ENCODE data around the gene PLA2G15. TPM values are rescaled to one million over a fixed set of nuclear protein-coding genes. Genes with fewer than 3 reads are reported as not detected.

The PLA2G15 gene
- total and polyA plus RNA-seq, 2 experiments from 2014 or later = 3.1 to 14.8 TPM

DNA sequence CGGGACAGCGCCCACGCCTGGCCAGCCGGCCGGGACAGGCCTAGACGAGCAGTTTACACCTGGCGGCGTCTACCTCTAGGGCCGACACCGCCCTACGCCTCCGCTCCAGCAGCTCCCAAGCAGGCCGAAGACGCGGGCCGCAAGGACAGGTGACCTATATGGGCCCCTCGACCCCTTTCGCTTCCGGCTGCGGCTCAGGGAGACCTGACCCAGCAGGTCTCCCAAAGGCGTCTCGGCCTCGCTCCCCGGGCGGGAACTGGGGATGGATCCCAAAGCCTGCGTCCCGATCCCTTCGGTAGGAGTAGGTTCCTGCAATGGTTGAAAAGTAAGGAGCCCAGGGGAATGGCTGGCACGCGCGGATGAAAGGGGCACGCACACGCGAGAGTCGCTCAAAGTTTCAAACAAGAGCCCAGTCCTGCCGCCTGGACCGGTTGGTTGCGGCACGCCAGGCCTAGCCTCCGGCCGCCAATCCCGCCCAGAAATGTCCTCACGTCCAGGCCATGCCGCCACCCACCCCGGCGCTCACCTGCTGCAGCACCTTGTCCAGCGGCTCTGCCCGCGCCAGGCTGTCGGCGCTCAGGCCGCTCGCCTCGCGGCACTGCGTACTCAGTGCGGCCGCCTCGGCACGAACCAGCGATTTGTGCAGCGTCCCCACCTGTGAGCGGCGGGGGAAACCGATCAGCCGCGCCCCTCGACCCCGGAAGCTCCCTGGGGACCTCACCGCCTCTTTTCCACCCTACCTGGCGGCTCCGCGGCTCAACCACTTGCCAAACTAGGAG lies 9.9 kb upstream of the PLA2G15 start:
- H3F3A ChIP-seq (replicated peaks; ENCODE audit: low read depth) = peaks cover 18% of the 10 kb centered on the region
- TF ChIP-seq CREB1 (CRISPR knock-in tag; IDR thresholded peaks at IDR 0.05; ENCODE audit: low read depth) = no peak
- TF ChIP-seq, protein P1, sequence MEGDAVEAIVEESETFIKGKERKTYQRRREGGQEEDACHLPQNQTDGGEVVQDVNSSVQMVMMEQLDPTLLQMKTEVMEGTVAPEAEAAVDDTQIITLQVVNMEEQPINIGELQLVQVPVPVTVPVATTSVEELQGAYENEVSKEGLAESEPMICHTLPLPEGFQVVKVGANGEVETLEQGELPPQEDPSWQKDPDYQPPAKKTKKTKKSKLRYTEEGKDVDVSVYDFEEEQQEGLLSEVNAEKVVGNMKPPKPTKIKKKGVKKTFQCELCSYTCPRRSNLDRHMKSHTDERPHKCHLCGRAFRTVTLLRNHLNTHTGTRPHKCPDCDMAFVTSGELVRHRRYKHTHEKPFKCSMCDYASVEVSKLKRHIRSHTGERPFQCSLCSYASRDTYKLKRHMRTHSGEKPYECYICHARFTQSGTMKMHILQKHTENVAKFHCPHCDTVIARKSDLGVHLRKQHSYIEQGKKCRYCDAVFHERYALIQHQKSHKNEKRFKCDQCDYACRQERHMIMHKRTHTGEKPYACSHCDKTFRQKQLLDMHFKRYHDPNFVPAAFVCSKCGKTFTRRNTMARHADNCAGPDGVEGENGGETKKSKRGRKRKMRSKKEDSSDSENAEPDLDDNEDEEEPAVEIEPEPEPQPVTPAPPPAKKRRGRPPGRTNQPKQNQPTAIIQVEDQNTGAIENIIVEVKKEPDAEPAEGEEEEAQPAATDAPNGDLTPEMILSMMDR (conservative IDR thresholded peaks at IDR 0.05; ENCODE audit: low read depth in 2 of 2) = peak in 1 of 2 experiments; percentile 63; a peak in 3 of 4 replicates
- no peaks in the 10 kb centered on the region for H3K9me2 ChIP-seq (ENCODE audit: insufficient read depth)
- peaks cover 18% of the 10 kb centered on the region for H4K20me1 ChIP-seq (replicated peaks; ENCODE audit: insufficient read depth)
- peaks cover 3% of the 10 kb centered on the region; the same call in 1 of the 2 replicates for H3K27me3 ChIP-seq (ENCODE audit: insufficient read depth)
- H3K4me1 Mint-ChIP-seq = peaks cover 26% of the 10 kb centered on the region
- peaks cover 23% of the 10 kb centered on the region for H3K79me2 ChIP-seq (replicated peaks; ENCODE audit: insufficient read depth)
- peaks cover 26% of the 10 kb centered on the region for H3K36me3 Mint-ChIP-seq (ENCODE audit: low read depth)
- H3K4me3 Mint-ChIP-seq = peak overlapping the region; percentile 81
- 0 out of 2 replicates have a peak, but pooled peaks cover 4% of the 10 kb centered on the region for H3K36me3 ChIP-seq (ENCODE audit: insufficient read depth)
- H2AFZ ChIP-seq = peak overlapping the region; percentile 59
- peaks cover 23% of the 10 kb centered on the region for H3K27me3 Mint-ChIP-seq (ENCODE audit: insufficient read depth, low read depth, poor library complexity)
- H3K27ac ChIP-seq (ENCODE audit: low read depth) = peak overlapping the region; percentile 92; the same call in 1 of the 2 replicates
- ATAC-seq = peak; percentile 25
- DNase-seq (ENCODE audit: low spot score) = peak; percentile 75
- H3K4me1 ChIP-seq (ENCODE audit: insufficient read depth) = peaks cover 17% of the 10 kb centered on the region
- peak overlapping the region; percentile 98 for H3K4me3 ChIP-seq
- H3K27ac Mint-ChIP-seq = peak overlapping the region; percentile 72; the same call in 1 of the 2 replicates
- peaks cover 4% of the 10 kb centered on the region for H3K9me3 Mint-ChIP-seq
- peak overlapping the region; percentile 99 for H3K4me2 ChIP-seq

DNA sequence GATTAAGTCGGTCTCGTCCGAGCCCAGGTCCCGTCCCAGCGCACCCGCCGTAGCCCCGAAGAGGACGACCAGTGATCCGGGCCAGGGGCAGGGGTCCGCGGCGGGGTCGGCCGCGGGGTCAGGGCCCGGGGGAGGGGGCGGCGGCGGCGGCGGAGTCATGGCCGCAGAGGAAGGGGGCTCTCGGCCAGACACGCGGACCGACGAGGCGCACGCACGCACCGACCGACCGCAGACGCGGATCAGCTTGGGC lies 9.4 kb upstream of the PLA2G15 start, which contains the start of gene ESRP2:
ESRP2 (minus strand) TSS at position 241 of the 250 bp plus-strand sequence; CDS start at position 159, 82 bp downstream.
- H3F3A ChIP-seq (replicated peaks; ENCODE audit: low read depth) = peaks cover 18% of the 10 kb centered on the region
- 0 out of 2 replicates have a peak, but pooled peaks cover 4% of the 10 kb centered on the region for H3K36me3 ChIP-seq (ENCODE audit: insufficient read depth)
- H3K4me3 ChIP-seq = peak within 1 kb of the TSS; percentile 98
- H3K27me3 ChIP-seq (ENCODE audit: insufficient read depth) = peaks cover 3% of the 10 kb centered on the region; the same call in 1 of the 2 replicates
- Mint-ChIP-seq H3K4me1 (peaks cover 26% of the 10 kb centered on the region), H3K36me3 (ENCODE audit: low read depth) (peaks cover 22% of the 10 kb centered on the region), H3K27ac (peak within 1 kb of the TSS; percentile 97), H3K27me3 (ENCODE audit: insufficient read depth, low read depth, poor library complexity) (peaks cover 22% of the 10 kb centered on the region), H3K4me3 (peak within 1 kb of the TSS; percentile 92), H3K9me3 (peaks cover 4% of the 10 kb centered on the region)
- H3K4me2 ChIP-seq = peak within 1 kb of the TSS; percentile 99
- no peaks in the 10 kb centered on the region for H3K9me2 ChIP-seq (ENCODE audit: insufficient read depth)
- peak within 1 kb of the TSS; percentile 99 for H3K27ac ChIP-seq (ENCODE audit: low read depth)
- ATAC-seq (no peak), DNase-seq (ENCODE audit: low spot score) (no peak)
- H2AFZ ChIP-seq = peak within 1 kb of the TSS; percentile 65
- H3K79me2 ChIP-seq (replicated peaks; ENCODE audit: insufficient read depth) = peaks cover 23% of the 10 kb centered on the region
- H4K20me1 ChIP-seq (replicated peaks; ENCODE audit: insufficient read depth) = peaks cover 18% of the 10 kb centered on the region
- H3K4me1 ChIP-seq (ENCODE audit: insufficient read depth) = peaks cover 17% of the 10 kb centered on the region
- TF ChIP-seq NANOG (IDR thresholded peaks at IDR 0.05; ENCODE audit: borderline replicate concordance) (no peak), CREB1 (CRISPR knock-in tag; IDR thresholded peaks at IDR 0.05; ENCODE audit: low read depth) (no peak), STAT1 (IDR thresholded peaks at IDR 0.05; ENCODE audit: unreplicated experiment) (no peak), POLR2AphosphoS5 (IDR thresholded peaks at IDR 0.05; ENCODE audit: low read depth) (no peak), ZNF114 (CRISPR knock-in tag; IDR thresholded peaks at IDR 0.05) (no peak), EZH2phosphoT487 (IDR thresholded peaks at IDR 0.05; ENCODE audit: unreplicated experiment) (no peak), ZNF331 (CRISPR knock-in tag; IDR thresholded peaks at IDR 0.05; ENCODE audit: low read depth) (no peak)
- TF ChIP-seq, protein P1 (conservative IDR thresholded peaks at IDR 0.05; ENCODE audit: low read depth in 2 of 2) = no peak
- TF ChIP-seq, protein P2, sequence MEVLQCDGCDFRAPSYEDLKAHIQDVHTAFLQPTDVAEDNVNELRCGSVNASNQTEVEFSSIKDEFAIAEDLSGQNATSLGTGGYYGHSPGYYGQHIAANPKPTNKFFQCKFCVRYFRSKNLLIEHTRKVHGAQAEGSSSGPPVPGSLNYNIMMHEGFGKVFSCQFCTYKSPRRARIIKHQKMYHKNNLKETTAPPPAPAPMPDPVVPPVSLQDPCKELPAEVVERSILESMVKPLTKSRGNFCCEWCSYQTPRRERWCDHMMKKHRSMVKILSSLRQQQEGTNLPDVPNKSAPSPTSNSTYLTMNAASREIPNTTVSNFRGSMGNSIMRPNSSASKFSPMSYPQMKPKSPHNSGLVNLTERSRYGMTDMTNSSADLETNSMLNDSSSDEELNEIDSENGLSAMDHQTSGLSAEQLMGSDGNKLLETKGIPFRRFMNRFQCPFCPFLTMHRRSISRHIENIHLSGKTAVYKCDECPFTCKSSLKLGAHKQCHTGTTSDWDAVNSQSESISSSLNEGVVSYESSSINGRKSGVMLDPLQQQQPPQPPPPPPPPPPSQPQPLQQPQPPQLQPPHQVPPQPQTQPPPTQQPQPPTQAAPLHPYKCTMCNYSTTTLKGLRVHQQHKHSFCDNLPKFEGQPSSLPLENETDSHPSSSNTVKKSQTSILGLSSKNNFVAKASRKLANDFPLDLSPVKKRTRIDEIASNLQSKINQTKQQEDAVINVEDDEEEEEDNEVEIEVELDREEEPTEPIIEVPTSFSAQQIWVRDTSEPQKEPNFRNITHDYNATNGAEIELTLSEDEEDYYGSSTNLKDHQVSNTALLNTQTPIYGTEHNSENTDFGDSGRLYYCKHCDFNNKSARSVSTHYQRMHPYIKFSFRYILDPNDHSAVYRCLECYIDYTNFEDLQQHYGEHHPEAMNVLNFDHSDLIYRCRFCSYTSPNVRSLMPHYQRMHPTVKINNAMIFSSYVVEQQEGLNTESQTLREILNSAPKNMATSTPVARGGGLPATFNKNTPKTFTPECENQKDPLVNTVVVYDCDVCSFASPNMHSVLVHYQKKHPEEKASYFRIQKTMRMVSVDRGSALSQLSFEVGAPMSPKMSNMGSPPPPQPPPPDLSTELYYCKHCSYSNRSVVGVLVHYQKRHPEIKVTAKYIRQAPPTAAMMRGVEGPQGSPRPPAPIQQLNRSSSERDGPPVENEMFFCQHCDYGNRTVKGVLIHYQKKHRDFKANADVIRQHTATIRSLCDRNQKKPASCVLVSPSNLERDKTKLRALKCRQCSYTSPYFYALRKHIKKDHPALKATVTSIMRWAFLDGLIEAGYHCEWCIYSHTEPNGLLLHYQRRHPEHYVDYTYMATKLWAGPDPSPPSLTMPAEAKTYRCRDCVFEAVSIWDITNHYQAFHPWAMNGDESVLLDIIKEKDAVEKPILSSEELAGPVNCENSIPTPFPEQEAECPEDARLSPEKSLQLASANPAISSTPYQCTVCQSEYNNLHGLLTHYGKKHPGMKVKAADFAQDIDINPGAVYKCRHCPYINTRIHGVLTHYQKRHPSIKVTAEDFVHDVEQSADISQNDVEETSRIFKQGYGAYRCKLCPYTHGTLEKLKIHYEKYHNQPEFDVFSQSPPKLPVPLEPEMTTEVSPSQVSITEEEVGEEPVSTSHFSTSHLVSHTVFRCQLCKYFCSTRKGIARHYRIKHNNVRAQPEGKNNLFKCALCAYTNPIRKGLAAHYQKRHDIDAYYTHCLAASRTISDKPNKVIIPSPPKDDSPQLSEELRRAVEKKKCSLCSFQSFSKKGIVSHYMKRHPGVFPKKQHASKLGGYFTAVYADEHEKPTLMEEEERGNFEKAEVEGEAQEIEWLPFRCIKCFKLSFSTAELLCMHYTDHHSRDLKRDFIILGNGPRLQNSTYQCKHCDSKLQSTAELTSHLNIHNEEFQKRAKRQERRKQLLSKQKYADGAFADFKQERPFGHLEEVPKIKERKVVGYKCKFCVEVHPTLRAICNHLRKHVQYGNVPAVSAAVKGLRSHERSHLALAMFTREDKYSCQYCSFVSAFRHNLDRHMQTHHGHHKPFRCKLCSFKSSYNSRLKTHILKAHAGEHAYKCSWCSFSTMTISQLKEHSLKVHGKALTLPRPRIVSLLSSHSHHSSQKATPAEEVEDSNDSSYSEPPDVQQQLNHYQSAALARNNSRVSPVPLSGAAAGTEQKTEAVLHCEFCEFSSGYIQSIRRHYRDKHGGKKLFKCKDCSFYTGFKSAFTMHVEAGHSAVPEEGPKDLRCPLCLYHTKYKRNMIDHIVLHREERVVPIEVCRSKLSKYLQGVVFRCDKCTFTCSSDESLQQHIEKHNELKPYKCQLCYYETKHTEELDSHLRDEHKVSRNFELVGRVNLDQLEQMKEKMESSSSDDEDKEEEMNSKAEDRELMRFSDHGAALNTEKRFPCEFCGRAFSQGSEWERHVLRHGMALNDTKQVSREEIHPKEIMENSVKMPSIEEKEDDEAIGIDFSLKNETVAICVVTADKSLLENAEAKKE (CRISPR knock-in tag; IDR thresholded peaks at IDR 0.05) = no peak

All from GM23338 (cell line).